Endothelial cell of umbilical vein (primary cell): ENCODE results near the gene EVI5. TPM values are rescaled to one million over a fixed set of nuclear protein-coding genes. Genes with fewer than 3 reads are reported as not detected.

ENCODE experiments used
- BruUV-seq: library from RNA; stranded (reverse); fragments of 400-500 nt; replicated peaks from 2 replicates; lab custom pipeline; 2021; lab: Mats Ljungman, UMichigan
- CTCF ChIA-PET: fragments of 300-600, 350-600 bp; sonication (Branson Sonifier 250); formaldehyde crosslinking; loops from one replicate; lab custom pipeline; 2021; ENCODE audit warnings: antibody characterized with exemption, inconsistent platforms; lab: Charles Lee
- POLR2A ChIA-PET: fragments of 300-600, 350-600 bp; sonication (Branson Sonifier 250); formaldehyde crosslinking; loops from one replicate; lab custom pipeline; 2021; ENCODE audit warnings: antibody characterized with exemption, inconsistent platforms; lab: Charles Lee
- DNase-seq: peaks from one replicate; pipeline ENCODE4 v3.0.0-alpha.2; 2011; ENCODE audit warnings: low read depth, low spot score
- FAIRE-seq: peaks from 2 replicates; lab custom pipeline; 2011; peaks lifted over from hg19 to GRCh38; lab: Jason Lieb, UNC
- H2AFZ ChIP-seq: 2 replicates; pipeline ENCODE4 v1.6.0; 2012; ENCODE audit warnings: low read depth, low read length, control low read depth, inconsistent platforms
- H3K27ac ChIP-seq: 2 replicates; pipeline ENCODE4 v1.5.1; 2011; ENCODE audit warnings: low read depth, mild to moderate bottlenecking, control low read depth, low read length, moderate library complexity; ENCODE audit not compliant: insufficient read depth
- H3K27me3 ChIP-seq, 2 experiments: 2 replicates each; pipeline versions ENCODE4 v1.6.0 to v1.6.1; 2011; ENCODE audit warnings: low read length in 2 of 2, mixed read lengths in 1 of 2; ENCODE audit not compliant: control insufficient read depth in 2 of 2, insufficient read depth in 2 of 2
- H3K36me3 ChIP-seq, 2 experiments: 2 replicates in 1 of 2; 3 replicates in 1 of 2; pipeline ENCODE4 v1.5.1; 2011; ENCODE audit warnings: low read length in 2 of 2, mild to moderate bottlenecking in 1 of 2, moderate library complexity in 1 of 2; ENCODE audit not compliant: control insufficient read depth in 2 of 2, insufficient read depth in 2 of 2; ENCODE audit errors: extremely low read depth in 1 of 2
- H3K4me1 ChIP-seq: 3 replicates; pipeline ENCODE4 v1.5.1; 2011; ENCODE audit warnings: mild to moderate bottlenecking, low read length; ENCODE audit not compliant: control insufficient read depth, insufficient read depth; ENCODE audit errors: extremely low read depth
- H3K4me2 ChIP-seq: 2 replicates; pipeline ENCODE4 v1.6.1; 2011; ENCODE audit warnings: low read length, control low read depth, mixed read lengths; ENCODE audit not compliant: insufficient read depth
- H3K4me3 ChIP-seq, 3 experiments: fragments of 200-600 bp in 1 of 3; sonication (generic), shearing (Covaris generic) in 1 of 3; replicated peaks in 1 of 3; 2 replicates each; pipeline ENCODE4 v1.5.1; 2011 to 2016; ENCODE audit warnings: control low read depth in 3 of 3, low read length in 3 of 3, mild to moderate bottlenecking in 2 of 3, inconsistent platforms in 1 of 3, low read depth in 1 of 3, moderate library complexity in 1 of 3; ENCODE audit not compliant: insufficient read depth in 1 of 3
- H3K79me2 ChIP-seq: 2 replicates; pipeline ENCODE4 v1.6.0; 2012; ENCODE audit warnings: low read length, inconsistent platforms; ENCODE audit not compliant: control insufficient read depth, insufficient read depth
- H3K9ac ChIP-seq: replicated peaks from 2 replicates; pipeline ENCODE3; 2011; ENCODE audit warnings: low read length, control low read depth; ENCODE audit not compliant: insufficient read depth; ENCODE audit errors: extremely low read depth
- H3K9me1 ChIP-seq: replicated peaks from 3 replicates; pipeline ENCODE4 v1.6.0; 2011; ENCODE audit warnings: mild to moderate bottlenecking, low read length; ENCODE audit not compliant: control insufficient read depth, insufficient read depth; ENCODE audit errors: extremely low read depth
- H3K9me3 ChIP-seq: replicated peaks from 2 replicates; pipeline ENCODE4 v1.5.1; 2012; ENCODE audit warnings: low read length, inconsistent platforms; ENCODE audit not compliant: control insufficient read depth, insufficient read depth
- H4K20me1 ChIP-seq: replicated peaks from 2 replicates; pipeline ENCODE3; 2011; ENCODE audit warnings: mild to moderate bottlenecking, low read length; ENCODE audit not compliant: control insufficient read depth, insufficient read depth; ENCODE audit errors: extremely low read depth
- CTCF ChIP-seq, 2 donors: IDR thresholded peaks; 1 replicate in 1 of 2; 2 replicates in 1 of 2; pipeline ENCODE4 v1.5.1; 2011; ENCODE audit warnings: low read length in 2 of 2, mild to moderate bottlenecking in 2 of 2, moderate library complexity in 2 of 2, control low read depth in 1 of 2, inconsistent platforms in 1 of 2, low read depth in 1 of 2; ENCODE audit not compliant: insufficient read depth in 1 of 2; ENCODE audit errors: extremely low read depth in 1 of 2
- FOS ChIP-seq: IDR thresholded peaks from 2 replicates; pipeline ENCODE4 v1.6.1; 2011; ENCODE audit warnings: mild to moderate bottlenecking, low read length, moderate library complexity, borderline replicate concordance; ENCODE audit not compliant: insufficient read depth
- JUN ChIP-seq: IDR thresholded peaks from 2 replicates; pipeline ENCODE4 v1.6.1; 2011; ENCODE audit warnings: borderline replicate concordance, low read depth; ENCODE audit not compliant: insufficient read length, insufficient read depth
- MAX ChIP-seq: IDR thresholded peaks from 2 replicates; pipeline ENCODE4 v1.6.1; 2011; ENCODE audit not compliant: insufficient read depth, insufficient read length
- POLR2A ChIP-seq: IDR thresholded peaks from 2 replicates; pipeline ENCODE4 v1.6.1; 2012; ENCODE audit warnings: low read depth, mild to moderate bottlenecking, control low read depth, low read length
- POLR2AphosphoS5 ChIP-seq: IDR thresholded peaks from 2 replicates; pipeline ENCODE4 v1.6.1; 2012; ENCODE audit warnings: low read depth, mild to moderate bottlenecking, control low read depth, low read length, moderate library complexity; ENCODE audit not compliant: insufficient read depth
- dilution Hi-C: fragments of 300-500 bp; cut with MboI; formaldehyde crosslinking; loops from one replicate; pipeline ENCODE4 v1.15.0; 2019; ENCODE audit warnings: low sequenced_read_pairs; ENCODE audit not compliant: extremely low pct_ligation_motif_present
- intact Hi-C: fragments of 100-400 bp; cut with micrococcal nuclease; formaldehyde crosslinking; loops from one replicate; pipeline ENCODE4 v1.10.0; 2022
- polyA plus RNA-seq, 4 experiments: library from polyadenylated mRNA; depleted of rRNA in 3 of 4; stranded (reverse) in 3 of 4; unstranded in 1 of 4; fragments of >200 nt; gene quantifications; 2 replicates each; pipeline versions ENCODE4 v1.2.1 to v1.2.3, GENCODE V29; 2011 to 2012; ENCODE audit warnings: missing spikeins in 1 of 4
- total RNA-seq: library from RNA; stranded (reverse); gene quantifications from 2 replicates; pipeline ENCODE4 v1.2.3, GENCODE V29; 2021

EVI5 gene
- total and polyA plus RNA-seq, 2 donors (not counting 3 experiments of a cell fraction or from before 2014, with no cell fraction given) = 5.0 to 26.2 TPM

GRCh38 chr1:92543131-92544055 lies 241.5 kb downstream of the EVI5 start:
- H3K9ac ChIP-seq = no peak overlapping the region
- FAIRE-seq = no peak
- DNase-seq = no peak
- no peak overlapping the region for H3K4me2 ChIP-seq
- H3K4me3 ChIP-seq = no peak overlapping the region
- TF ChIP-seq POLR2A = no peak
- no peak for TF ChIP-seq CTCF (IDR thresholded peaks at IDR 0.05; ENCODE audit: extremely low read depth in 1 of 2, insufficient read depth in 1 of 2, low read depth in 1 of 2, low read length in 2 of 2)
- TF ChIP-seq FOS = no peak
- TF ChIP-seq JUN = no peak
- no peak for TF ChIP-seq POLR2AphosphoS5
- TF ChIP-seq MAX = no peak
- dilution Hi-C loops (no loop called here), intact Hi-C loops (no loop called here)
- no TSS peak for BruUV-seq
- ChIA-PET POLR2A (no interaction called here), CTCF (no interaction called here)
- H3K79me2 ChIP-seq = no peaks in the 10 kb centered on the region
- no peaks in the 10 kb centered on the region for H3K27me3 ChIP-seq
- H3K9me3 ChIP-seq = no peaks in the 10 kb centered on the region
- H3K27ac ChIP-seq = no peak overlapping the region
- H3K9me1 ChIP-seq = no peaks in the 10 kb centered on the region
- H2AFZ ChIP-seq = no peak overlapping the region
- peaks cover 7% of the 10 kb centered on the region for H3K4me1 ChIP-seq
- no peaks in the 10 kb centered on the region for H3K36me3 ChIP-seq
- no peaks in the 10 kb centered on the region for H4K20me1 ChIP-seq
